ENCODE data around the gene NUP93. TPM values are rescaled to one million over a fixed set of nuclear protein-coding genes. Genes with fewer than 3 reads are reported as not detected.

NUP93 gene
- total RNA-seq, 1 experiment from 2014 or later: 165 TPM

- Mint-ChIP-seq H3K27ac (no peak overlapping the region; a peak in 2 of 7 replicates), H3K27me3 (ENCODE audit: low read depth) (no peaks in the 10 kb centered on the region; the same call in 1 of the 2 replicates), H3K36me3 (ENCODE audit: insufficient read depth in 1 of 3, low read depth in 3 of 3) (no peaks in the 10 kb centered on the region), H3K9me3 (no peaks in the 10 kb centered on the region; a peak in 1 of 5 replicates), H3K4me3 (no peak overlapping the region), H3K4me1 (peaks cover 14 to 17% of the 10 kb centered on the region in 2 experiments)
- no peak overlapping the region for H3K23ac ChIP-seq (ENCODE audit: insufficient read length, low read depth, low read length)
- H4K8ac ChIP-seq (replicated peaks; ENCODE audit: insufficient read length, low read depth, low read length): no peak overlapping the region
- H4K91ac ChIP-seq (ENCODE audit: insufficient read length, low read depth, low read length): no peak overlapping the region
- TF ChIP-seq CTCF (conservative IDR thresholded peaks at IDR 0.05): no peak
- H3K79me1 ChIP-seq (ENCODE audit: insufficient read depth, low read depth, low read length, poor library complexity, severe bottlenecking): no peaks in the 10 kb centered on the region
- no peak overlapping the region for H3T11ph ChIP-seq (ENCODE audit: low read length)
- no peaks in the 10 kb centered on the region for H3K23me2 ChIP-seq (ENCODE audit: insufficient read length, low read depth, low read length, poor library complexity, severe bottlenecking)
- no peak overlapping the region for H3K4ac ChIP-seq (ENCODE audit: low read depth, low read length)
- no peak for DNase-seq
- H3K27ac ChIP-seq (ENCODE audit: insufficient read length, low read depth, low read length): no peak overlapping the region
- no peak overlapping the region for H2BK20ac ChIP-seq (ENCODE audit: low read depth, low read length, poor library complexity, severe bottlenecking)
- H4K20me1 ChIP-seq (ENCODE audit: control insufficient read depth, insufficient read depth, insufficient read length): no peaks in the 10 kb centered on the region
- no peak overlapping the region for H2BK15ac ChIP-seq (ENCODE audit: low read depth, low read length)
- no peak overlapping the region for H2BK120ac ChIP-seq (ENCODE audit: low read depth, low read length, poor library complexity, severe bottlenecking)
- H2BK5ac ChIP-seq (ENCODE audit: insufficient read length, low read length): no peak overlapping the region
- no peak overlapping the region for H2AFZ ChIP-seq (ENCODE audit: low read length)
- no peak overlapping the region for H3K18ac ChIP-seq (ENCODE audit: insufficient read length, low read depth, low read length)
- H3K9me3 ChIP-seq (ENCODE audit: control insufficient read depth, low read depth, low read length): no peaks in the 10 kb centered on the region
- H2BK12ac ChIP-seq (ENCODE audit: insufficient read length, low read depth, low read length): no peak overlapping the region
- H3K27me3 ChIP-seq (ENCODE audit: insufficient read depth, low read length): no peaks in the 10 kb centered on the region
- no peaks in the 10 kb centered on the region for H3K4me1 ChIP-seq (ENCODE audit: insufficient read depth, low read length)
- H3K9ac ChIP-seq (ENCODE audit: extremely low read depth, insufficient read length, low read length): no peak overlapping the region
- no peaks in the 10 kb centered on the region for H3K79me2 ChIP-seq (ENCODE audit: insufficient read depth, low read length)
- no peak overlapping the region for H3K4me2 ChIP-seq (ENCODE audit: insufficient read depth, insufficient read length, low read length)
- no peak overlapping the region for H3K56ac ChIP-seq (ENCODE audit: insufficient read length, low read depth, low read length)
- no peak overlapping the region for H3K14ac ChIP-seq (ENCODE audit: insufficient read depth, low read length)
- no peak overlapping the region for H4K5ac ChIP-seq (ENCODE audit: insufficient read length, low read depth, low read length)
- H2AK5ac ChIP-seq (ENCODE audit: insufficient read length, low read length): no peak overlapping the region
- WGBS (ENCODE audit: extremely low coverage, insufficient read length, low lambda C conversion rate): no CpG with 5 or more reads among the region's 9 CpGs
Observed at GRCh38 chr16:56860226-56861020, 130.5 kb downstream of the NUP93 start.

All from H9 (cell line).